Mesothelial cell of epicardium (in vitro differentiated cells): ENCODE results near the gene FKBP5. TPM values are rescaled to one million over a fixed set of nuclear protein-coding genes. Genes with fewer than 3 reads are reported as not detected.
"Not testable (repeated sequence)": the region's sequence is repeated elsewhere in the genome, so short reads cannot be mapped to it uniquely, and the experiment has no call there.

Experiments
- DNase-seq, 2 experiments: peaks; one replicate each; pipeline ENCODE4 v3.0.0; 2021; ENCODE audit warnings: low spot score in 2 of 2; ENCODE audit not compliant: unreplicated experiment in 2 of 2
- H3K27ac Mint-ChIP-seq: 2 replicates; pipeline ENCODE4 v1.8.0; 2021; ENCODE audit warnings: mixed read lengths
- H3K27me3 Mint-ChIP-seq: 2 replicates; pipeline ENCODE4 v1.8.0; 2021; ENCODE audit warnings: low read depth, mixed read lengths
- H3K36me3 Mint-ChIP-seq: 2 replicates; pipeline ENCODE4 v1.8.0; 2021; ENCODE audit warnings: mixed read lengths
- H3K4me1 Mint-ChIP-seq: 2 replicates; pipeline ENCODE4 v1.8.0; 2021; ENCODE audit warnings: mixed read lengths
- H3K4me3 Mint-ChIP-seq: 2 replicates; pipeline ENCODE4 v1.8.0; 2021; ENCODE audit warnings: mild to moderate bottlenecking, moderate library complexity, mixed read lengths
- H3K9me3 Mint-ChIP-seq: 2 replicates; pipeline ENCODE4 v1.8.0; 2021; ENCODE audit warnings: mixed read lengths
- total RNA-seq: library from RNA; stranded (reverse); gene quantifications from 3 replicates; pipeline ENCODE4 v1.2.1, GENCODE V29; 2021
- TF ChIP-seq, protein P1 (sequence below): fragments of 200-600 bp; sonication (generic); IDR thresholded peaks from one replicate; pipeline ENCODE4 v1.5.0; 2021; ENCODE audit warnings: antibody characterized with exemption; ENCODE audit not compliant: unreplicated experiment

The FKBP5 gene
- total RNA-seq, 1 donor from 2014 or later, result 7.3 TPM

DNA sequence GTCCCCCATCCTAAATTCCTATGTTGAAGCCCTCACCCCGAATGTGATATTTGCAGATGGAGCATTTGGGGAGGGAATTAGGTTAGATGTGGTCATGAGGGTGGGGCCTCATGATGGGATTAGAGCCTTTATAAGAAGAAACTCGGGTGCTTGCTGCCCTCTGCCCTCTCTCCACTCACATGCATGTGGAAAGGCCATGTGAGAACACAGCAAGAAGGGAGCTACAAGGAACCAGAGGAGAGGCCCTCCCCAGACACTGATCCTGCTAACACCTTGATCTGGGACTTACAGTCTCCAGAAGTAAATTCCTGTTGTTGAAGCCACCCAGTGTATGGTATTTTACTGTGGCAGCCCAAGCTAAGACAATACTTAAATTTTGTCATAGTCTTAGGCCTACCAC, 106.4 kb downstream of the FKBP5 start:
- TF ChIP-seq, protein P1, sequence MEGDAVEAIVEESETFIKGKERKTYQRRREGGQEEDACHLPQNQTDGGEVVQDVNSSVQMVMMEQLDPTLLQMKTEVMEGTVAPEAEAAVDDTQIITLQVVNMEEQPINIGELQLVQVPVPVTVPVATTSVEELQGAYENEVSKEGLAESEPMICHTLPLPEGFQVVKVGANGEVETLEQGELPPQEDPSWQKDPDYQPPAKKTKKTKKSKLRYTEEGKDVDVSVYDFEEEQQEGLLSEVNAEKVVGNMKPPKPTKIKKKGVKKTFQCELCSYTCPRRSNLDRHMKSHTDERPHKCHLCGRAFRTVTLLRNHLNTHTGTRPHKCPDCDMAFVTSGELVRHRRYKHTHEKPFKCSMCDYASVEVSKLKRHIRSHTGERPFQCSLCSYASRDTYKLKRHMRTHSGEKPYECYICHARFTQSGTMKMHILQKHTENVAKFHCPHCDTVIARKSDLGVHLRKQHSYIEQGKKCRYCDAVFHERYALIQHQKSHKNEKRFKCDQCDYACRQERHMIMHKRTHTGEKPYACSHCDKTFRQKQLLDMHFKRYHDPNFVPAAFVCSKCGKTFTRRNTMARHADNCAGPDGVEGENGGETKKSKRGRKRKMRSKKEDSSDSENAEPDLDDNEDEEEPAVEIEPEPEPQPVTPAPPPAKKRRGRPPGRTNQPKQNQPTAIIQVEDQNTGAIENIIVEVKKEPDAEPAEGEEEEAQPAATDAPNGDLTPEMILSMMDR, result no peak
- no peak overlapping the region for H3K27ac Mint-ChIP-seq
- H3K27me3 Mint-ChIP-seq, result no peaks in the 10 kb centered on the region
- no peak overlapping the region for H3K4me3 Mint-ChIP-seq
- H3K36me3 Mint-ChIP-seq, result no peaks in the 10 kb centered on the region
- peaks cover 5% of the 10 kb centered on the region for H3K4me1 Mint-ChIP-seq
- no peak for DNase-seq
- no peaks in the 10 kb centered on the region for H3K9me3 Mint-ChIP-seq

DNA sequence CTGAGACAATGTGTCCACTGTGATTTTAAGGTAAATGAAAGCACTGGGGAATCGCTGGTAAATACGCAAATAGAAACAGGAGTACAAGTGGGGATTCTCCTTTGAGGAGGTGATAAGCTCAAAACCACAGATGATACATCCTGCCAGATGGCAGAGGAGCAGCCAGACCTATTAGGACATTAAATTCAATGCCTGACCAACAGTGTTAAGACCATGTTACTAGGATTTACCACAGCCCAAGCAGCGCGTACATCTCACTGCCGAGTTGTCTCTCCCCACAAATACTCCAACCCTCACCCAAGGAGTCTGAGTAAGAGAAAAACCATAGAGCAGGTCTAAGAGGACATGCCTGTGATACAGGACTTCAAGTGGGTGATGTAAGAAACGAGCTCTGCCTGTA, 107.1 kb downstream of the FKBP5 start:
- no peak overlapping the region for H3K4me3 Mint-ChIP-seq
- DNase-seq, result no peak
- no peak overlapping the region for H3K27ac Mint-ChIP-seq
- no peaks in the 10 kb centered on the region for H3K9me3 Mint-ChIP-seq
- TF ChIP-seq, protein P1, result no peak
- no peaks in the 10 kb centered on the region for H3K27me3 Mint-ChIP-seq
- H3K36me3 Mint-ChIP-seq, result no peaks in the 10 kb centered on the region
- H3K4me1 Mint-ChIP-seq, result peaks cover 5% of the 10 kb centered on the region

DNA sequence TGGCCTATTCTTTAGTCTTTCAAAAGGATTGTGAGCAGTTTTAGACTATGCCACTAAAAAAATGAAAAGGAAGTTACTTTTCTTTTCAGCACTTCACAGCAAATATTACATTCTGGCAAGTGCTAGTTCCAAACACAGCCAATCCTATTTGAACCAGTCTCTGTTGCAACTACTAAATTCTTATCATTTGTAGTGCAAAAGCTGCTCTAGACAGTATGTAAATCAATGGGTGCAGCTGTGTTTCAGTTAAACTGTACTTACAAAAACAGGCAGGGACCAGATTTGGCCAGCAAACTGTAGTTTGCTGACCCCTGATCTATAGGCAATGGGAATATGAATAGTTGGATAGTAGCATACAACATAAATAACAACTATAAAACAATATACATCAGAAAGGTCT, 107.9 kb downstream of the FKBP5 start:
- Mint-ChIP-seq H3K36me3 (no peaks in the 10 kb centered on the region), H3K4me1 (peaks cover 5% of the 10 kb centered on the region), H3K27me3 (no peaks in the 10 kb centered on the region), H3K27ac (no peak overlapping the region), H3K4me3 (no peak overlapping the region), H3K9me3 (no peaks in the 10 kb centered on the region)
- no peak for DNase-seq
- TF ChIP-seq, protein P1, result no peak

DNA sequence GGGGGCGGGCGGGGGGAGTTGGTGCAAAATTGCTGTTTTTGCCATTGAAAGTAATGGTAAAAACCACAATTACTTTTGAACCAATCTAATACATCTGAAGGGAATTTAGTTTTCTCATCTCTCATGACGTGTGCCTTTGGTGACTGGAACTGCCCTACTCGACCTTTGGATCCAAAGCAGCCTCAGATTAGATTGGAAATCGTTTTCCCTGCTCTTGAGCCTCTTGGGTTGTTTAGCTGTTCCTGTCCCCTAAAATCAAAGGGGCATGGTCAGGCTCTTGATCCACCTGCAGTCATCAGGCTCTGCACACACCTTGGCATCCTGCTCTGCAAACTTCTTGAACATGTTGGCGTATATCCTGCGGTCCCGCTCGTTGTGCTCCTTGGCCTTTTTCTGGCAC, 112.0 kb downstream of the FKBP5 start:
- no peak for DNase-seq
- TF ChIP-seq, protein P1, result no peak
- Mint-ChIP-seq H3K9me3 (no peaks in the 10 kb centered on the region), H3K27ac (no peak overlapping the region), H3K4me3 (no peak overlapping the region), H3K4me1 (peaks cover 4% of the 10 kb centered on the region), H3K27me3 (no peaks in the 10 kb centered on the region), H3K36me3 (no peaks in the 10 kb centered on the region)

DNA sequence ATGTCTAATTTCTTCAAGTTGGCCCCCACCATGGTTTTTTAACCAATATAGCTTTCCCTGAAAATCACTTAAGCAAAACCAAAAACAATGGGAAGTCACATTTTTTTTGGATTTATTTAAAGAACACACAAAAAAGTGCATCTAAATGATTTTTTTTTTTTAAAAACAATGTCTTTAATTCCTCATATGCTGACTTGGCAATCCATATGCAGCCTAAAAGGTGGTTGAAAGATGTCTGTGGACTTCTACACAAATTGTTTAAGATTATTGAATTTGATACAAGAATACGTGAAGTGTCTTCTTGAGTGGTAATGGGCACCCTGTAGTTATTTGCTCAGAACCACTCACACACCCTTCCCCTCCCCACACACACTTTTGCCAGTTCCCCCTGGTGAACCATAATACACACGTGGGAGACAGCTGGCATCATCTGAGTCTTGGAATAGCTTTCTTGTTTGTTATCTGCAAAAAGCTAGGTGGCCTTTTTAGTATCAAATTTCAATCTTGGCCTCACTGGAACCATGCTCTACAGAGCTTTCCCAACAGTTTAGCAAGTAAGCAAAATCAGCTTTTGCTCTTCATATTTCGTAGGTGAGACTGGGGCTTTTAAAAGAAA, 115.1 kb downstream of the FKBP5 start:
- no peak for DNase-seq
- TF ChIP-seq, protein P1, result no peak
- no peak overlapping the region for H3K27ac Mint-ChIP-seq
- no peaks in the 10 kb centered on the region for H3K36me3 Mint-ChIP-seq
- H3K4me1 Mint-ChIP-seq, result peaks cover 4% of the 10 kb centered on the region
- no peaks in the 10 kb centered on the region for H3K9me3 Mint-ChIP-seq
- no peak overlapping the region for H3K4me3 Mint-ChIP-seq
- H3K27me3 Mint-ChIP-seq, result no peaks in the 10 kb centered on the region

DNA sequence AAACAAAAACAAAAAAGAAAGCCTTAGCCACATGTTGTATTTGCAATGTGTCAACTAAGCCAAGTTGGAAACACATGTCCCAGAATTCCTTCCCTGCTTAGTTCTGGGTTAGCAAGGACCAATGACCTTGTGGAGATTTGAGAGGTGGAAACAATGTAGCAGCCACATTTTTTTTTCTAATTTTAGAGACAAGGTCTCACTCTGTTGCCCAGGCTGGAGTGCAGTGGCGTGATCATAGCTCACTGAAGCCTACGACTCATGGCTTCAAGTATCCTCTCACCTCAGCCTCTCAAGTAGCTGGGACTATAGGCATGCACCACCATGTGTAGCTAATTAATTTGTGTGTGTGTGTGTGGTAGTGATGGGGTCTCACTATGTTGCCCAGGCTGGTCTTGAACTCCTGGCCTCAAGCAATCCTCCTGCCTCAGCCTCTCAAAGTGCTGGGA, 117.8 kb downstream of the FKBP5 start:
- not testable (repeated sequence) for H3K36me3 Mint-ChIP-seq, H3K27ac Mint-ChIP-seq, H3K27me3 Mint-ChIP-seq, H3K9me3 Mint-ChIP-seq, H3K4me1 Mint-ChIP-seq, DNase-seq, H3K4me3 Mint-ChIP-seq
